ENCODE results near the gene PSD4.

- TF ChIP-seq CTCF (conservative IDR thresholded peaks at IDR 0.05; ENCODE audit: low read length): no peak
- TF ChIP-seq EZH2phosphoT487 (IDR thresholded peaks at IDR 0.05; ENCODE audit: borderline replicate concordance): no peak
Observed at GRCh38 chr2:113236367-113237159, 62.8 kb downstream of the PSD4 start.

Measured in Loucy (cell line).